Embryonic facial prominence (tissue), 1 donor: ENCODE results near the gene ABCD1.
"Not testable (repeated sequence)": the region's sequence is repeated elsewhere in the genome, so short reads cannot be mapped to it uniquely, and the experiment has no call there.

Source experiments
- DNase-seq: peaks from one replicate; pipeline ENCODE4 v3.0.0-alpha.2; 2016; ENCODE audit errors: extremely low spot score

Gene ABCD1

GRCh38 chrX:153694256-153694655 lies 30.4 kb upstream of the ABCD1 start:
- not testable (repeated sequence) for DNase-seq

DNA sequence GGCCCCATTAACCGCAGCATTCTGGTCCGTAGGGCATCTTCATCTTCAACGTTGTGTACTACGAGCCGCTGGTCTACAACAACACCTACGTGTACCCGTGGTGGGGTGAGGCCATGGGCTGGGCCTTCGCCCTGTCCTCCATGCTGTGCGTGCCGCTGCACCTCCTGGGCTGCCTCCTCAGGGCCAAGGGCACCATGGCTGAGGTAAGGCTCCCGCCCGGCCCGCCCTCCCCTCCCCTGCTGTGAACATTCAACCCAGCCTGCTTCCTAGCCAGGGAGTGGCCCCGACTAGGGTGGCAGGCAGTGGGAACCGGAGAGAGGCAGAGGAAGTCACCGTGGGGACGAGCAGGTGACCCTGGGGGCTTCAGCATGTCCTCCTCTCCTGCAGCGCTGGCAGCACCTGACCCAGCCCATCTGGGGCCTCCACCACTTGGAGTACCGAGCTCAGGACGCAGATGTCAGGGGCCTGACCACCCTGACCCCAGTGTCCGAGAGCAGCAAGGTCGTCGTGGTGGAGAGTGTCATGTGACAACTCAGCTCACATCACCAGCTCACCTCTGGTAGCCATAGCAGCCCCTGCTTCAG lies 29.9 kb upstream of the ABCD1 start:
- DNase-seq = no peak

GRCh38 chrX:153696100-153696499 lies 28.6 kb upstream of the ABCD1 start:
- DNase-seq = no peak

GRCh38 chrX:153696538-153696937 lies 28.1 kb upstream of the ABCD1 start:
- DNase-seq = not testable (repeated sequence)

- not testable (repeated sequence) for DNase-seq
Observed at GRCh38 chrX:153696986-153697722, 27.5 kb upstream of the ABCD1 start.

- no peak for DNase-seq
Observed at GRCh38 chrX:153697924-153698865, 26.5 kb upstream of the ABCD1 start.

DNA sequence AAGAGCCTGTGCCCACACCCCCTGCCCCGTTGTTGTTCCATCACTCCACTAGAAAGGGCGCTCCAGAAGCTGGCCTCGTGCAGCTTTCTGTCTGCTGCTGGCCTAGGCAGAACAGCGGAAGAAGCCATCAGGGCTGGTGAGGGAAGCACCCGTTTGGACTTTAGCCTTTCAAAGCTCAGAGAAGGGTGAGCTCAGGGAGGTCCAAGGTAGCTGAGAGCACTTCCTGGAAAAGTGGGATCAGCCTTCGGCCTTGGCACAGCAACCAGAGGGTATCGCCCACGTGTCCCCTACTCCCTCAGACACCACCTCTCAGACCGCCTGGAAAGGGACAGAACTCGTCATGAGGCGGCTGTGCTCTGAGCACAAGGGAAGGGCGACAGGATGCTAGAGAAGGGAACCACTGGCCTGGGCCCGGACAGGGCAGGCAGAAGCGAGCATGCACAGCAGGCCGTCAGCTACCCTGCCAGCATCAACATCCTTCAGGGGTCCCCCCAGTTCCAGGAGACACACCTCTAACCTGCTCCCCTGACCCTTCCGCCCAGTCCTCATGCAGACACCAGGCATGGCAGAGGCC lies 25.4 kb upstream of the ABCD1 start:
- DNase-seq = not testable (repeated sequence)

DNA sequence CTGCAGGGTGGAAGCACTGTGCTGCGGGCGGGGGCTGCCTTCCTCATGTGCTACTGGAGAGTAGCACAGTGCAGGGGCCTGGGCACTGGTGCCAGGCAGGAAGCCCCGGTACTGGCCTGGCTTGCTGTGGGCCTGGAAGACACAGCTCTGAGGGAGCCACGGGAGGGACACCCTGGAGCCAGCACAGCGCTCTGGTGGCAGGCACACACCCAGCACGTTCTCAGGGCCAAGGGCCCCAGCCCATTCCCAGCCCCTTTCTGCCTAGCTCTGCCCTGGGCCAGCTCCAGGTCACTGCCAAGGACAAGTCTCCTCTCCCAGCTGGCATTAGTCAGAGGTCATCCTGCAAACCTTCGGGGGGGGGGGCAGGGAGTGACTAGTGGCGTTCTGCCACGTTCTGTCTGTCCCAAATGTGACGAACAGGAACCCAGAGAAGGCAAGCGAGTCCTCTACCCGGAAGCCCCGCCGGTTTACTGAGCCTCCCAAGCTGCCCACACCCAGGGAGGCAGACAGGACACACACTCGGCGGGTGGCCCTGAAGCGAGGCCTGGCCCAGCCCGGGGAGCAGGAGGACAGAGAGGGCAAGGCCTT lies 24.8 kb upstream of the ABCD1 start:
- DNase-seq = not testable (repeated sequence)

DNA sequence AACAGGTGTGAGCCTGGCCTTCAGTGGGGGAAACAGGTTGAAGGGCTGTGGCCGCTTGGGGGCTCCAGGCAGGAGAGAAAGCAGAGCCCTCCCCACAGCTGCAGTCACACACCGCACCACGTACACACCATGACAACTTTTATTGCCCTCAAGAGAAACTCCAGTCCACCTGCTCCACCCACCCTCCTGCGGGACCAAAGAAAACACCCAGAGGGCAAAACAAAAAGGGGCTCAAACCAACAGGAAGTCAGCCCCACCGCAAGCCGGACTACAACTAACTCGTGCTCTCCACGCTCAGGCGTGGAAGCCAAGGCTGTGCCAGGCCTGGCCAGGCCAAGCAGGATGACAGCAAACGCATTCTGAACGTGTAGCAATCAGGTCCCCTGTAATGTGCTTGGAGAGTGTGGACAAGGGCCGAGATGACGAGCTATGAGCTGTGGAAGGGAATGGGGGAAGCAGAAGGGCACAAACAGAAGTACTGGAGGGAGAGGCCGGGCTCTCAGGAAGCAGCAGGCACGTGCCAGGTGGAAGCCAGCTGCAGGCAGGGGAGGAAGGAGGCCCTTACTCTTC lies 24.2 kb upstream of the ABCD1 start:
- no peak for DNase-seq

GRCh38 chrX:153700967-153701366 lies 23.7 kb upstream of the ABCD1 start:
- DNase-seq = no peak

GRCh38 chrX:153701706-153702105 lies 22.9 kb upstream of the ABCD1 start:
- DNase-seq = no peak

DNA sequence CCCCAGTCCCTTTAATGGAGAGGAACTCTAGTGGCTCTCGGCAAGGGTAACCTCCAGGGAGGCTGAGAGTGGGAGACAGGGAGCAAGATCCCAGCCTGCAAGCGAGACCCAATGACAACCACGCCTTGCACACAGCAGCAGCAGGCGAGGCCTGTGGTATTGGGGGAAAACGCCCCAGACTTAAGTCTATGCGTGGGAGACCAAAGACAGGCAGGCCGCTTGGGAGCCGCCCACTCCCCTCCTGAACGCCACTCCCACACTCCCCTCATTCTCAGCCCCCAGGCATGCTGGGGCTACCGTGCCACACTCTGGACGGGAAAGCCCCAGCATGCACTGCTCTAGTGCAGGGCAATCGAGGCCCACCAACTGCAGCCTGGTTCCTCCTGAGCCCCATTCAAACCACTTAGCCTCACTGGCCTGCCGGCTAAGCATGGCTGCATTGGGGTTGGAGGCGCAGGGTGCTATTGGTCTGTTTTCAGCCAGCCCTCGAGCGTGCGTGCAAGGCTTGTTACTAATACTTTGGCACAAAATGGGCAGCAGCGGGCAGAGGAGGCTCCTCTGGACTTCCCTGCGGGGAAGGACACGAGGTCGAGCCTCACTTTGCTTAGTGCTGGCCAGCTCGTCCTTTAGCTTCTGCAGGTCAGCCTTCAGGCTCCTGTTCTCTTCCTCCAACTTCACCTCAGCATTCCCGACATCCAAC lies 22.2 kb upstream of the ABCD1 start:
- no peak for DNase-seq

GRCh38 chrX:153703036-153703370 lies 21.7 kb upstream of the ABCD1 start:
- no peak for DNase-seq

DNA sequence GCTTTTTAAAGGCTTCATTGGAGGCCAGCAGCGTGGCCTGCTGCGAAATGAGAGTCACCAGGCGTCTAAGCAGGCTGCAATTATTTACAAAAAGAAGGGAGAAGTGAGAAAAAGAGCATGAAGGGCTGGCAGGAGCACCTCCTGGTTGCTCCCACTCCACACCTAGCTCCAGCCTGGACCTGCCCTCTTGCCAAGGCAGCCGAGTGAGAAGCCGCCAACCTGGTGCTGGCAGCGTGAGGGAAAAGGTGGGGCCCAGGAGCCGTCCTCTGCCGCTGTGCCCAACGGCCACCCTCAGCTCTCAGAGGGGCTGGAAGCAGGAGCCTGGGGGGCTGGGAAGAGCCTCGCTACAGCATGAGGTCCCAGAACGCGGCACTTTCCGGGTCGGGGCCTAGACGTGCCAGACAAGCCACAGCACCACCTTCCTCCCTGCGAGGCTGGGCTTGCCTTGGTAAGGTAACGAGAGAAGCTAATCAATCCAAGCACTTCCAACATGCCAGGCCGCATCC lies 20.6 kb upstream of the ABCD1 start:
- no peak for DNase-seq

GRCh38 chrX:153704631-153705402 lies 19.8 kb upstream of the ABCD1 start:
- not testable (repeated sequence) for DNase-seq

DNA sequence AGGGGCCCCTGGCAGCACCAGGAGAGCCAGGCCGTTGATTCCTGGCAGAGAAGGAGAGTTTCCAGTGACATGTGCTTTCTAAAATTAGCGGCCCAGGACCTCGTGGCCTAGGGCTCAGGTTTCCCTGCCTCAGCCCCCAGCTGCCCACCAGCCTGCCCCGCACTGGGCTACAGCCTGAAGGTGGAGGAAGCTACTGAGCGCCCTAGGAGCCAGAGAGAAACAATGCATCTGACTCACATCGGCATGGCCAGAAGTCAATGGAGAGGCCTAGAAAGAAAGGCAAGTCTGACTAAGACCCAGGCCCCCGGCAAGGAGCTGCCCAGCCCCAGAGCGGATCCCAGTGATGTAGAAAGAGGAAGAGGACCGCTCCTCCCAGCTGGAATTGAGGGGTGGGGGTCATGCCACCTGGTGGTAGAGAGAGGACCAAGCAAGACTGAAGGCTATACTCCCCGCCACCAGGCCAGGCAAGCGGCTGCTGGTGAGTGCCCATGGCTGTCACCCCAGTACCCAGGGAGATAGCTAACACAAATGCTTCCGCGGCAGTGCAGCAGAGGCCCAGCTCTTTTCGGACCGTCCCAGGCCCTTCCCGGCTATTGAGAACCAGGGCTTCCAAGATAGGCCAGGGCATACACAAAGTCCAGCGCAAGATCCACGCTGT lies 19.1 kb upstream of the ABCD1 start:
- DNase-seq = not testable (repeated sequence)

- DNase-seq = no peak
Observed at GRCh38 chrX:153706799-153707198, 17.9 kb upstream of the ABCD1 start.

- no peak for DNase-seq
Observed at GRCh38 chrX:153707406-153707805, 17.2 kb upstream of the ABCD1 start.

- no peak for DNase-seq
Observed at GRCh38 chrX:153708415-153708814, 16.2 kb upstream of the ABCD1 start.
